ENCODE data around the gene SHQ1.

Gene SHQ1

DNA sequence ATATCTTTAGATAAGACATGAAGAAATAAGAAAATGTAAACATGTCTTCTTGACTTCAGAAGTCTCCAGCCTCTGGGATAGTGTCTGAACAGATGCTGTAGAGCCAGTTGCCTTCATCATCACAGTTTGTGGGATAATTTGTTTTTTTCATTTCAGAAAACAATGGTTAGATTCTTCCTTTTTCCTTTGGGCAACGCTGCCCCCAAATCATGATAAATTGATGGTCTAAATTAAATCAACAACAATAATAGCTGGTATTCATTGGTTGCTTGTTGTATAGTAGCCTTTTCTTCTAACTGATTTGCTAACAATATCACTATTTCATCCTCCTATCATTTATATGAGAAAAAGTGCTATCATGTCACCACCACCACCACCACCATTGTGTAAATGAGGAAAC is 12.6 kb upstream of the SHQ1 start:
- Histone ChIP-seq H3K9me3 (ENCODE audit: severe bottlenecking) (no peaks in the 10 kb centered on the region), H3K36me3 (no peaks in the 10 kb centered on the region), H3K27me3 (ENCODE audit: insufficient read depth, low read depth, severe bottlenecking) (no peaks in the 10 kb centered on the region), H3K4me3 (ENCODE audit: low read depth, low read length) (no peak overlapping the region), H3K27ac (no peak overlapping the region)
- no peak for TF ChIP-seq CTCF (IDR thresholded peaks at IDR 0.05; ENCODE audit: low read depth, low read length)
- no peak for DNase-seq

DNA sequence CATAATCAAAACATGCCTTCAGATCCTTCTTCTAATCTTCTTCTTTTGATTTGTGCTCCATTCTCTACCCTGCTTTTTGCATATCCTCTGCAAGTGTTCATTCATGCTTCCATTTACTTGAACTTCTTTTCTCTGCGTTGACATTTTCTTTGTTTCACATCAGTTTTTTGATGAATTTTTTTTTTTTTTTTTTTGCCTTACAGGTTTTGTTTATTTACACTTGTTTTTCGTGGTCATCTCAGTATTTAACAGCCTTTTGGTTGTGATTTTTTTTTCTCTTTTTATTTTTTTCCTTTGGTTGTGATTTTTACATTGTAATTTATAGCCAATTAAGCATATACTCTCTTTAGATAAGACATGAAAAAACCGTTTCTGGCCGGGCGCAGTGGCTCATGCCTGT is 11.8 kb upstream of the SHQ1 start:
- Histone ChIP-seq H3K27me3 (ENCODE audit: insufficient read depth, low read depth, severe bottlenecking) (no peaks in the 10 kb centered on the region), H3K4me3 (ENCODE audit: low read depth, low read length) (no peak overlapping the region), H3K27ac (no peak overlapping the region), H3K36me3 (no peaks in the 10 kb centered on the region), H3K9me3 (ENCODE audit: severe bottlenecking) (no peaks in the 10 kb centered on the region)
- DNase-seq, result no peak
- no peak for TF ChIP-seq CTCF (IDR thresholded peaks at IDR 0.05; ENCODE audit: low read depth, low read length)

DNA sequence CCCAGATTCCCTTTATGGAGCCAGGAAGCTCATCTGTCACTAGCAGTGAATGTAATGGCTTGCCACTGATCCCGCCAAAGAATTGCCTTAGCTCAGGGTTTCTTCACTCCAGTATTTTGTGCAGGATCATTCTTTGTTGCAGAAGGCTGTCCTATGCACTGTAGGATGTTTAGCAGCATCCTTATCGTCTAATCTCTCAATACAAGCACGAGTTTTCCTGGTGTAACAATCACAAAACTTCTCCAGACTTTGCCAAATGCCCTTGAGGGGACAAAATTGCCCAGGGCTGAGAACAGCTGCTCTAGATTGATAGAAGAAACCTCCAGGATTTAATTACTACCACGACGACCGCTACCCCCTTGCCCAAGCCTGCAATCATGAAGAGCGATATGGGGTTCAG is 6.8 kb upstream of the SHQ1 start:
- Histone ChIP-seq H3K4me3 (ENCODE audit: low read depth, low read length) (no peak overlapping the region), H3K36me3 (no peaks in the 10 kb centered on the region), H3K27ac (no peak overlapping the region), H3K27me3 (ENCODE audit: insufficient read depth, low read depth, severe bottlenecking) (no peaks in the 10 kb centered on the region), H3K9me3 (ENCODE audit: severe bottlenecking) (no peaks in the 10 kb centered on the region)
- no peak for DNase-seq
- TF ChIP-seq CTCF (IDR thresholded peaks at IDR 0.05; ENCODE audit: low read depth, low read length), result no peak

- H3K27ac ChIP-seq, result no peak overlapping the region
- no peaks in the 10 kb centered on the region for H3K9me3 ChIP-seq (ENCODE audit: severe bottlenecking)
- H3K4me3 ChIP-seq (ENCODE audit: low read depth, low read length), result peak overlapping the region; percentile 83
- TF ChIP-seq CTCF (IDR thresholded peaks at IDR 0.05; ENCODE audit: low read depth, low read length), result no peak
- no peaks in the 10 kb centered on the region for H3K36me3 ChIP-seq
- H3K27me3 ChIP-seq (ENCODE audit: insufficient read depth, low read depth, severe bottlenecking), result no peaks in the 10 kb centered on the region
- DNase-seq, result peak; percentile 8
Observed at GRCh38 chr3:72848703-72849081, 447 bp upstream of the SHQ1 start.

DNA sequence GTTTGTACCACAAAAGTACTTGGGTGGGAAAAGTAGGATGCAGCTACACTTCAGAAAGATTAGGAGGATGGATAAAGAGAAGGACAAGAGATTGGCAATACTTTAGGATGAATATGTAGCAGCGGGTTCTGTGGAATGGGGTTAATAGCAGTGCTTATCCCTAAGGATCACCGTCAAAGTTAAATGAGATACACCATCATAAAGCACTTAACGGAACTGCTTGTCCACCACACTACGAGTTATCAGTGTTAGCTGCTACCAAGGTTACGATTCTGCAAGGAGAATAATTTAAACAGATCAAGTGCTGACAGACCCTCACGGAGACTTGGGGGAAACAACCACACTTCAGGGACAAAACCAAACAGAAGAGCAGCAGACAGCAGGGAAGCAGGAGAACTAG is 963 bp downstream of the SHQ1 start:
- H3K4me3 ChIP-seq (ENCODE audit: low read depth, low read length), result peak overlapping the region; percentile 83
- DNase-seq, result no peak
- no peak overlapping the region for H3K27ac ChIP-seq
- peaks cover 1% of the 10 kb centered on the region for H3K36me3 ChIP-seq
- H3K27me3 ChIP-seq (ENCODE audit: insufficient read depth, low read depth, severe bottlenecking), result no peaks in the 10 kb centered on the region
- no peak for TF ChIP-seq CTCF (IDR thresholded peaks at IDR 0.05; ENCODE audit: low read depth, low read length)
- H3K9me3 ChIP-seq (ENCODE audit: severe bottlenecking), result no peaks in the 10 kb centered on the region

DNA sequence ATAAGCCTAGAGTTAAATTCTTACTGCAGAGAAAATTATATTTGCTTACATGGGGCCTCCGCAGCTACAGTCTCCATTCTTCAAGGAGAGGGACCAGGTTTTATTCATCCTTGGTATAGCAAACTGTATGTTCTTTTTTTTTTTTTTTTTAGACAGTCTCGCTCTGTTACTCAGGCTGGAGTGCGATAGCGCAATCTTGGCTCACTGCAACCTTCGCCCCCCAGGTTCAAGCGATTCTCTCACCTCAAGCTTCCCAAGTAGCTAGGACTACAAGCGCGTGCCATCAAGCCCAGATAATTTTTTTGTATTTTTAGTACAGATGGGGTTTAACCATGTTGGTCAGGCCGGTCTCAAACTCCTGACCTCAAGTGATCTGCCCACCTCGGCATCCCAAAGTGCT is 2.1 kb downstream of the SHQ1 start:
- no peak for TF ChIP-seq CTCF (IDR thresholded peaks at IDR 0.05; ENCODE audit: low read depth, low read length)

More for the DNA sequence above, 2.1 kb downstream of the SHQ1 start:
- Histone ChIP-seq H3K27ac (no peak overlapping the region), H3K36me3 (peaks cover 10% of the 10 kb centered on the region), H3K4me3 (ENCODE audit: low read depth, low read length) (no peak overlapping the region), H3K27me3 (ENCODE audit: insufficient read depth, low read depth, severe bottlenecking) (no peaks in the 10 kb centered on the region), H3K9me3 (ENCODE audit: severe bottlenecking) (no peaks in the 10 kb centered on the region)
- DNase-seq, result no peak

Data from WERI-Rb-1 (cell line).